Loucy (cell line): ENCODE data around the gene DNAH9.

Source experiments
- EZH2phosphoT487 ChIP-seq: fragments of 200-600 bp; IDR thresholded peaks from 2 replicates; pipeline ENCODE4 v1.6.1; 2018; ENCODE audit warnings: antibody characterized with exemption, mild to moderate bottlenecking, moderate library complexity, borderline replicate concordance
- TF ChIP-seq, protein P1 (sequence below): fragments of 200-600 bp; sonication (generic); conservative IDR thresholded peaks from 2 replicates; pipeline ENCODE4 v1.5.1; 2014; ENCODE audit warnings: mild to moderate bottlenecking, antibody characterized with exemption, low read length

DNA sequence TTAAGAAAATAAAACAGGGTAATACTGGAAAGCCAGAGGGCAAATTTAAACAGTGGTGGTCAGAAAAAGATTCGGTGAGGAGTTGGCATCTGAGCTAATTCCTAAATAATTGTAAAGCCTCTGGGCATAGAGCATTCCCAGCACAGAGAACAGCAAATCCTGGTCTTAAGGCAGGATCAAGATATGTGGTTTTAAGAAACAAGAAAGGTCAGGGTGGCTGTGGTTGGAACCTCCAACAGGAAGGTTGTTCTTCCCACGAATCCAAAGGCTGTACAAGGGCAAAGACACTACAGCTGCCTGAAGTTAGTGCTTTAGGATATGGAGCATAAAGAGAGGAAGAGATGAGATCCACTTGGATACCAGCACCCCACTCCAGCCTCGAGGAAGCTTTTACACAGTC is 284.4 kb downstream of the DNAH9 start:
- TF ChIP-seq, protein P1, sequence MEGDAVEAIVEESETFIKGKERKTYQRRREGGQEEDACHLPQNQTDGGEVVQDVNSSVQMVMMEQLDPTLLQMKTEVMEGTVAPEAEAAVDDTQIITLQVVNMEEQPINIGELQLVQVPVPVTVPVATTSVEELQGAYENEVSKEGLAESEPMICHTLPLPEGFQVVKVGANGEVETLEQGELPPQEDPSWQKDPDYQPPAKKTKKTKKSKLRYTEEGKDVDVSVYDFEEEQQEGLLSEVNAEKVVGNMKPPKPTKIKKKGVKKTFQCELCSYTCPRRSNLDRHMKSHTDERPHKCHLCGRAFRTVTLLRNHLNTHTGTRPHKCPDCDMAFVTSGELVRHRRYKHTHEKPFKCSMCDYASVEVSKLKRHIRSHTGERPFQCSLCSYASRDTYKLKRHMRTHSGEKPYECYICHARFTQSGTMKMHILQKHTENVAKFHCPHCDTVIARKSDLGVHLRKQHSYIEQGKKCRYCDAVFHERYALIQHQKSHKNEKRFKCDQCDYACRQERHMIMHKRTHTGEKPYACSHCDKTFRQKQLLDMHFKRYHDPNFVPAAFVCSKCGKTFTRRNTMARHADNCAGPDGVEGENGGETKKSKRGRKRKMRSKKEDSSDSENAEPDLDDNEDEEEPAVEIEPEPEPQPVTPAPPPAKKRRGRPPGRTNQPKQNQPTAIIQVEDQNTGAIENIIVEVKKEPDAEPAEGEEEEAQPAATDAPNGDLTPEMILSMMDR, result no peak
- TF ChIP-seq EZH2phosphoT487, result no peak
